Measurements from ENCODE around the gene SETBP1. TPM values are rescaled to one million over a fixed set of nuclear protein-coding genes. Genes with fewer than 3 reads are reported as not detected.

SETBP1 gene
- total and polyA plus RNA-seq, 2 of the 4 experiments (the other 2 are of a cell fraction): 0.19 to 0.36 TPM

DNA sequence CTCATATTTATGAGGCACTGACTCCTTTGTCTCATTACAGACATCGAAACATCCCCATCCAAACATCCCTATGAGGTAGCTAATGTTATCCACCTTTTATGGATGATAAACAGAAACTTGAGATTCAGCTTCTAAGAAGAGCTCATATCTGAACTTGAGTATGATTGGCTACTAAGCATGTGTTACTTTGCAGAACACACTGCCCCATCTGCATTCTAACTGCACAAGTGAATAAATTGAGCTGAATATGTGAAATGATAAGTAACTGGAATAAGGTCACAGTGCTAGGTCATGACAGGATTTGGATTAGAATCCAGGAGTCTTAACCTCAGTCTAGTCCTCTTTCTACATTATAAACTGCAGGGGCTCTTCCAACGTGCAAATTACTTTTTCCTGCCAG lies 172.7 kb downstream of the SETBP1 start:
- CTCF ChIA-PET: no interaction called here

More for the DNA sequence above, 172.7 kb downstream of the SETBP1 start:
- Histone ChIP-seq H3K4me3 (ENCODE audit: insufficient read depth, low read depth, low read length) (no peak overlapping the region), H2BK15ac (ENCODE audit: low read depth, low read length) (no peak overlapping the region), H3K9ac (ENCODE audit: low read depth, low read length) (no peak overlapping the region), H3K9me1 (ENCODE audit: insufficient read depth, low read length) (no peaks in the 10 kb centered on the region), H3K4ac (ENCODE audit: low read depth, low read length) (no peak overlapping the region), H2AK9ac (replicated peaks; ENCODE audit: low read depth, low read length, poor library complexity) (no peak overlapping the region), H3K79me1 (ENCODE audit: low read depth in 1 of 2, low read length in 2 of 2) (no peaks in the 10 kb centered on the region), H2BK120ac (ENCODE audit: low read depth, low read length) (no peak overlapping the region), H3K4me2 (ENCODE audit: low read depth, low read length) (no peak overlapping the region), H2AK5ac (ENCODE audit: low read depth, low read length) (no peak overlapping the region), H4K5ac (ENCODE audit: low read depth, low read length) (no peak overlapping the region), H3K56ac (ENCODE audit: extremely low read depth, insufficient read depth, low read length) (no peak overlapping the region), H4K91ac (ENCODE audit: insufficient read depth, low read depth, low read length) (no peak overlapping the region), H3K9me3 (ENCODE audit: control insufficient read depth, insufficient read depth, low read length) (no peaks in the 10 kb centered on the region), H3K18ac (ENCODE audit: low read depth, low read length) (no peak overlapping the region), H3K14ac (replicated peaks; ENCODE audit: low read depth, low read length) (no peak overlapping the region), H3K36me3 (ENCODE audit: control insufficient read depth, insufficient read depth, low read length) (no peaks in the 10 kb centered on the region), H4K8ac (ENCODE audit: low read depth in 2 of 2, low read length in 2 of 2) (no peak overlapping the region), H3K23ac (ENCODE audit: low read depth, low read length) (no peak overlapping the region), H2AFZ (replicated peaks; ENCODE audit: low read length, poor library complexity) (no peak overlapping the region), H3K27ac (ENCODE audit: insufficient read depth, low read length) (no peak overlapping the region), H3K4me1 (ENCODE audit: control insufficient read depth, insufficient read depth, low read length) (no peaks in the 10 kb centered on the region; the same call in 1 of the 2 replicates), H2BK20ac (ENCODE audit: low read depth, low read length) (no peak overlapping the region), H3K27me3 (ENCODE audit: control insufficient read depth, insufficient read depth, low read length) (peaks cover under 1% of the 10 kb centered on the region; the same call in 1 of the 2 replicates), H4K20me1 (ENCODE audit: insufficient read depth, low read length) (no peaks in the 10 kb centered on the region), H2BK5ac (ENCODE audit: low read depth, low read length, poor library complexity, severe bottlenecking) (no peak overlapping the region)
- DNase-seq: no peak
- no peak for ATAC-seq (ENCODE audit: low read depth)
- no TSS peak for BruUV-seq (replicated peaks)
- in situ Hi-C loops (cut with MboI; ENCODE audit: low sequenced_read_pairs): no loop called here
- intact Hi-C loops (cut with micrococcal nuclease): no loop called here
- dilution Hi-C loops (cut with HindIII; ENCODE audit: low sequenced_read_pairs, unreplicated experiment): no loop called here
- no peak for TF ChIP-seq CEBPB (IDR thresholded peaks at IDR 0.05; ENCODE audit: low read depth, low read length)
- no peak for TF ChIP-seq NFE2L2 (IDR thresholded peaks at IDR 0.05; ENCODE audit: low read depth, low read length)
- TF ChIP-seq MAFK (IDR thresholded peaks at IDR 0.05; ENCODE audit: low read depth, low read length): no peak
- TF ChIP-seq RAD21 (IDR thresholded peaks at IDR 0.05; ENCODE audit: low read length): no peak
- no peak for TF ChIP-seq MXI1 (IDR thresholded peaks at IDR 0.05; ENCODE audit: borderline replicate concordance, low read depth, low read length)
- TF ChIP-seq, protein P1, sequence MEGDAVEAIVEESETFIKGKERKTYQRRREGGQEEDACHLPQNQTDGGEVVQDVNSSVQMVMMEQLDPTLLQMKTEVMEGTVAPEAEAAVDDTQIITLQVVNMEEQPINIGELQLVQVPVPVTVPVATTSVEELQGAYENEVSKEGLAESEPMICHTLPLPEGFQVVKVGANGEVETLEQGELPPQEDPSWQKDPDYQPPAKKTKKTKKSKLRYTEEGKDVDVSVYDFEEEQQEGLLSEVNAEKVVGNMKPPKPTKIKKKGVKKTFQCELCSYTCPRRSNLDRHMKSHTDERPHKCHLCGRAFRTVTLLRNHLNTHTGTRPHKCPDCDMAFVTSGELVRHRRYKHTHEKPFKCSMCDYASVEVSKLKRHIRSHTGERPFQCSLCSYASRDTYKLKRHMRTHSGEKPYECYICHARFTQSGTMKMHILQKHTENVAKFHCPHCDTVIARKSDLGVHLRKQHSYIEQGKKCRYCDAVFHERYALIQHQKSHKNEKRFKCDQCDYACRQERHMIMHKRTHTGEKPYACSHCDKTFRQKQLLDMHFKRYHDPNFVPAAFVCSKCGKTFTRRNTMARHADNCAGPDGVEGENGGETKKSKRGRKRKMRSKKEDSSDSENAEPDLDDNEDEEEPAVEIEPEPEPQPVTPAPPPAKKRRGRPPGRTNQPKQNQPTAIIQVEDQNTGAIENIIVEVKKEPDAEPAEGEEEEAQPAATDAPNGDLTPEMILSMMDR (conservative IDR thresholded peaks at IDR 0.05; ENCODE audit: low read depth, low read length): no peak
- no peak for TF ChIP-seq FOS (IDR thresholded peaks at IDR 0.05; ENCODE audit: low read depth, low read length)
- no peak for TF ChIP-seq SMC3 (IDR thresholded peaks at IDR 0.05; ENCODE audit: low read depth, low read length)
- WGBS, 2 experiments (ENCODE audit: extremely low coverage in 2 of 2, insufficient read length in 1 of 2): 0% methylated on average over 1 of the region's 2 CpGs; no CpG with 5 or more reads in 1 of the 2 experiments
- POLR2A ChIA-PET (ENCODE audit: unreplicated experiment): no interaction called here

Measured in IMR-90 (cell line).